C4-2B (cell line): ENCODE results near the gene TNFRSF21.

Source experiments
- CTCF ChIP-seq: fragments of 450-650 bp; conservative IDR thresholded peaks from 2 replicates; pipeline ENCODE4 v1.5.1; 2017; ENCODE audit warnings: mild to moderate bottlenecking
- ZFX ChIP-seq: fragments of 450-650 bp; IDR thresholded peaks from 2 replicates; pipeline ENCODE4 v1.6.1; 2017

GRCh38 chr6:47268572-47269187 is 41.0 kb downstream of the TNFRSF21 start:
- TF ChIP-seq CTCF (no peak), ZFX (no peak)
